Measurements from ENCODE around the gene FBXL17.

DNA sequence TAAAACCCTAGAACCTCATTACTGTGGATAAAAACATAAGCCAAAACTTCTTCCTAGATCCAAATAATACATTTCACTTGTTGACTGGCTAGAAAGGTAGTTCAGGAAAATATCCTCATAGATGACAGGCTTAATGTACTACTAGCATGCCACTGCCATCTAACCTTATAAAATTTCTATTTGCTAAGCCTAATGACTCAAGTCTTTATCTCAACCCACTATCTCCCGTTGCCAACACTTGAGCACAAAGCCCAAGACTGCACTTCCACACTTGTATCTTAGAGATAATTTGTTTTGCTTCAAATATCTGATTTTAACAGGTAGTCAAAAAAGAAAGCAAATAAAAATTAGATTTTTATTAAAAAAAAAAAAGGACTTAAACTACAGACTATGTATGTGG, 42.7 kb downstream of the FBXL17 start:
- TF ChIP-seq, protein P1, sequence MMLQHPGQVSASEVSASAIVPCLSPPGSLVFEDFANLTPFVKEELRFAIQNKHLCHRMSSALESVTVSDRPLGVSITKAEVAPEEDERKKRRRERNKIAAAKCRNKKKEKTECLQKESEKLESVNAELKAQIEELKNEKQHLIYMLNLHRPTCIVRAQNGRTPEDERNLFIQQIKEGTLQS (IDR thresholded peaks at IDR 0.05): no peak
- TF ChIP-seq, protein P2, sequence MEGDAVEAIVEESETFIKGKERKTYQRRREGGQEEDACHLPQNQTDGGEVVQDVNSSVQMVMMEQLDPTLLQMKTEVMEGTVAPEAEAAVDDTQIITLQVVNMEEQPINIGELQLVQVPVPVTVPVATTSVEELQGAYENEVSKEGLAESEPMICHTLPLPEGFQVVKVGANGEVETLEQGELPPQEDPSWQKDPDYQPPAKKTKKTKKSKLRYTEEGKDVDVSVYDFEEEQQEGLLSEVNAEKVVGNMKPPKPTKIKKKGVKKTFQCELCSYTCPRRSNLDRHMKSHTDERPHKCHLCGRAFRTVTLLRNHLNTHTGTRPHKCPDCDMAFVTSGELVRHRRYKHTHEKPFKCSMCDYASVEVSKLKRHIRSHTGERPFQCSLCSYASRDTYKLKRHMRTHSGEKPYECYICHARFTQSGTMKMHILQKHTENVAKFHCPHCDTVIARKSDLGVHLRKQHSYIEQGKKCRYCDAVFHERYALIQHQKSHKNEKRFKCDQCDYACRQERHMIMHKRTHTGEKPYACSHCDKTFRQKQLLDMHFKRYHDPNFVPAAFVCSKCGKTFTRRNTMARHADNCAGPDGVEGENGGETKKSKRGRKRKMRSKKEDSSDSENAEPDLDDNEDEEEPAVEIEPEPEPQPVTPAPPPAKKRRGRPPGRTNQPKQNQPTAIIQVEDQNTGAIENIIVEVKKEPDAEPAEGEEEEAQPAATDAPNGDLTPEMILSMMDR (IDR thresholded peaks at IDR 0.05; ENCODE audit: low read depth, low read length, missing input control): no peak
- TF ChIP-seq, protein P3, sequence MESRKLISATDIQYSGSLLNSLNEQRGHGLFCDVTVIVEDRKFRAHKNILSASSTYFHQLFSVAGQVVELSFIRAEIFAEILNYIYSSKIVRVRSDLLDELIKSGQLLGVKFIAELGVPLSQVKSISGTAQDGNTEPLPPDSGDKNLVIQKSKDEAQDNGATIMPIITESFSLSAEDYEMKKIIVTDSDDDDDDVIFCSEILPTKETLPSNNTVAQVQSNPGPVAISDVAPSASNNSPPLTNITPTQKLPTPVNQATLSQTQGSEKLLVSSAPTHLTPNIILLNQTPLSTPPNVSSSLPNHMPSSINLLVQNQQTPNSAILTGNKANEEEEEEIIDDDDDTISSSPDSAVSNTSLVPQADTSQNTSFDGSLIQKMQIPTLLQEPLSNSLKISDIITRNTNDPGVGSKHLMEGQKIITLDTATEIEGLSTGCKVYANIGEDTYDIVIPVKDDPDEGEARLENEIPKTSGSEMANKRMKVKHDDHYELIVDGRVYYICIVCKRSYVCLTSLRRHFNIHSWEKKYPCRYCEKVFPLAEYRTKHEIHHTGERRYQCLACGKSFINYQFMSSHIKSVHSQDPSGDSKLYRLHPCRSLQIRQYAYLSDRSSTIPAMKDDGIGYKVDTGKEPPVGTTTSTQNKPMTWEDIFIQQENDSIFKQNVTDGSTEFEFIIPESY (IDR thresholded peaks at IDR 0.05): no peak
- no peak for TF ChIP-seq TAF1 (conservative IDR thresholded peaks at IDR 0.05)
- TF ChIP-seq GABPA (IDR thresholded peaks at IDR 0.05 in 1 of 2, conservative IDR thresholded peaks at IDR 0.05 in 1 of 2): no peak
- no peak for TF ChIP-seq SP1 (IDR thresholded peaks at IDR 0.05)
- TF ChIP-seq YY1 (IDR thresholded peaks at IDR 0.05): no peak
- TF ChIP-seq RAD21 (IDR thresholded peaks at IDR 0.05): no peak
- no peak for TF ChIP-seq FOXA1 (IDR thresholded peaks at IDR 0.05)
- TF ChIP-seq, protein P4, sequence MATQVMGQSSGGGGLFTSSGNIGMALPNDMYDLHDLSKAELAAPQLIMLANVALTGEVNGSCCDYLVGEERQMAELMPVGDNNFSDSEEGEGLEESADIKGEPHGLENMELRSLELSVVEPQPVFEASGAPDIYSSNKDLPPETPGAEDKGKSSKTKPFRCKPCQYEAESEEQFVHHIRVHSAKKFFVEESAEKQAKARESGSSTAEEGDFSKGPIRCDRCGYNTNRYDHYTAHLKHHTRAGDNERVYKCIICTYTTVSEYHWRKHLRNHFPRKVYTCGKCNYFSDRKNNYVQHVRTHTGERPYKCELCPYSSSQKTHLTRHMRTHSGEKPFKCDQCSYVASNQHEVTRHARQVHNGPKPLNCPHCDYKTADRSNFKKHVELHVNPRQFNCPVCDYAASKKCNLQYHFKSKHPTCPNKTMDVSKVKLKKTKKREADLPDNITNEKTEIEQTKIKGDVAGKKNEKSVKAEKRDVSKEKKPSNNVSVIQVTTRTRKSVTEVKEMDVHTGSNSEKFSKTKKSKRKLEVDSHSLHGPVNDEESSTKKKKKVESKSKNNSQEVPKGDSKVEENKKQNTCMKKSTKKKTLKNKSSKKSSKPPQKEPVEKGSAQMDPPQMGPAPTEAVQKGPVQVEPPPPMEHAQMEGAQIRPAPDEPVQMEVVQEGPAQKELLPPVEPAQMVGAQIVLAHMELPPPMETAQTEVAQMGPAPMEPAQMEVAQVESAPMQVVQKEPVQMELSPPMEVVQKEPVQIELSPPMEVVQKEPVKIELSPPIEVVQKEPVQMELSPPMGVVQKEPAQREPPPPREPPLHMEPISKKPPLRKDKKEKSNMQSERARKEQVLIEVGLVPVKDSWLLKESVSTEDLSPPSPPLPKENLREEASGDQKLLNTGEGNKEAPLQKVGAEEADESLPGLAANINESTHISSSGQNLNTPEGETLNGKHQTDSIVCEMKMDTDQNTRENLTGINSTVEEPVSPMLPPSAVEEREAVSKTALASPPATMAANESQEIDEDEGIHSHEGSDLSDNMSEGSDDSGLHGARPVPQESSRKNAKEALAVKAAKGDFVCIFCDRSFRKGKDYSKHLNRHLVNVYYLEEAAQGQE (IDR thresholded peaks at IDR 0.05): no peak
- no peak for TF ChIP-seq JUND (IDR thresholded peaks at IDR 0.05)
- TF ChIP-seq, protein P5, sequence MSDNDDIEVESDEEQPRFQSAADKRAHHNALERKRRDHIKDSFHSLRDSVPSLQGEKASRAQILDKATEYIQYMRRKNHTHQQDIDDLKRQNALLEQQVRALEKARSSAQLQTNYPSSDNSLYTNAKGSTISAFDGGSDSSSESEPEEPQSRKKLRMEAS (IDR thresholded peaks at IDR 0.05): no peak

All from liver (tissue), 3 donors.